CD4-positive, alpha-beta T cell treated with Interleukin-4 for 4 hours (primary cell): Measurements from ENCODE around the gene CDC42BPG.
"Not testable (repeated sequence)": the region's sequence is repeated elsewhere in the genome, so short reads cannot be mapped to it uniquely, and the experiment has no call there.

Experiments used
- DNase-seq: peaks from one replicate; pipeline ENCODE4 v3.0.0-alpha.2; 2020

Gene CDC42BPG

GRCh38 chr11:64833198-64833502, 11.3 kb downstream of the CDC42BPG start:
- no peak for DNase-seq

- no peak for DNase-seq
These were observed 11.8 kb downstream of the CDC42BPG start for GRCh38 chr11:64832467-64833197.

- no peak for DNase-seq
These were observed 13.0 kb downstream of the CDC42BPG start for GRCh38 chr11:64831411-64831891.

GRCh38 chr11:64829536-64830251, 14.8 kb downstream of the CDC42BPG start:
- no peak for DNase-seq

GRCh38 chr11:64827451-64827839, 17.0 kb downstream of the CDC42BPG start:
- no peak for DNase-seq

GRCh38 chr11:64826578-64827450, 17.6 kb downstream of the CDC42BPG start:
- no peak for DNase-seq

- DNase-seq: no peak
These were observed 18.4 kb downstream of the CDC42BPG start for GRCh38 chr11:64826062-64826461.

- no peak for DNase-seq
These were observed 20.8 kb downstream of the CDC42BPG start for GRCh38 chr11:64823568-64824119.

- DNase-seq: no peak
These were observed 27.0 kb downstream of the CDC42BPG start for GRCh38 chr11:64817476-64817875.

- not testable (repeated sequence) for DNase-seq
These were observed 29.0 kb downstream of the CDC42BPG start for GRCh38 chr11:64815433-64815832.

GRCh38 chr11:64814712-64815187, 29.7 kb downstream of the CDC42BPG start:
- DNase-seq: no peak

- no peak for DNase-seq
These were observed 30.6 kb downstream of the CDC42BPG start for GRCh38 chr11:64813826-64814225.

GRCh38 chr11:64810891-64811272, 33.6 kb downstream of the CDC42BPG start:
- DNase-seq: peak; percentile 47

- DNase-seq: peak; percentile 75
These were observed 34.1 kb downstream of the CDC42BPG start, which contains the start of gene MEN1 for GRCh38 chr11:64810271-64810890. Gene MEN1 (minus strand): TSS chr11:64810551. CDS start chr11:64810109, 442 bp downstream.

GRCh38 chr11:64809781-64810241, 34.6 kb downstream of the CDC42BPG start:
- DNase-seq: no peak

- DNase-seq: no peak
These were observed 39.0 kb downstream of the CDC42BPG start for GRCh38 chr11:64805481-64805880.

GRCh38 chr11:64804346-64805210, 39.9 kb downstream of the CDC42BPG start:
- DNase-seq: no peak

- no peak for DNase-seq
These were observed 40.6 kb downstream of the CDC42BPG start for GRCh38 chr11:64803846-64804345.

GRCh38 chr11:64803158-64803845, 41.2 kb downstream of the CDC42BPG start, which contains the start of gene MAP4K2:
Gene MAP4K2 (minus strand): TSS chr11:64803214. CDS start chr11:64803149, 65 bp downstream.
- peak; percentile 75 for DNase-seq
